ENCODE results near the gene GPR162.

DNA sequence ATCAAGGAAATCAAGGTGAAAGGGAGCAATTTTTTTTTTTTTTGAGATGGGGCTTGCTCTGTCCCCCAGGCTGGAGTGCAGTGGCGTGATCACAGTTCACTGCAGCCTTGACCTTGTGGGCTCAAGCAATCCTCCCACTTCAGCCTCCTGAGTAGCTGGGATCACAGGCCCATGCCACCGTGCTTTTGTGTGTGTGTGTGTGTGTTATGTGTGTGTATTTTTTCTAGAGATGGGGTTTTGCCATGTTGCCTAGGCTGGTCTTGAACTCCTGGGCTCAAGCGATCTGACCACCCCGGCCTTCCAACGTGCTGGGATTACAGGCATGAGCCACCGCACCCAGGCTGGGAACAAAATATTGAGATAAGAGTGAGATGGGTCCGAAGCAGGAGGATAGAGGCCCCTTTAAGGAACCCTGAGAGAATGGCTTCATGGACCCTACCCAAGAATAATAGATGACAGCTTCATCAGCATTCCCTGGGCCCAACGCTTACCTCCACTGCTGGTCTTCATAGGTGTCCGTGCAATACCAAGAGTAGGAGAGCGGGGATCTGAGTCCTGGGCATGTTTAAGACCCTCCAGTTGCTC, 28.4 kb downstream of the GPR162 start:
- TF ChIP-seq POLR2A (IDR thresholded peaks at IDR 0.05) (no peak), CTCF (IDR thresholded peaks at IDR 0.05 in 8 of 11, conservative IDR thresholded peaks at IDR 0.05 in 3 of 11) (no peak), POLR2AphosphoS5 (IDR thresholded peaks at IDR 0.05) (no peak)
